Measurements from ENCODE around the gene CYB561A3. TPM values are rescaled to one million over a fixed set of nuclear protein-coding genes. Genes with fewer than 3 reads are reported as not detected.

CYB561A3 gene
- polyA plus RNA-seq, 2 of the 4 experiments (the other 2 are of a cell fraction), result 50.8 to 56.9 TPM

- DNase-seq (ENCODE audit: low read depth in 1 of 2, low spot score in 1 of 2) (no peak), ATAC-seq (no peak), FAIRE-seq (no peak)
- no peaks in the 10 kb centered on the region for H3K9me3 ChIP-seq
- POLR2A ChIA-PET, result interaction anchor here (7.9 kb wide), 1 partner anchor 22 kb away, joined by 67 read pairs; the partner anchor contains the start of genes CYB561A3 and TMEM138
- WGBS (ENCODE audit: missing lambda C conversion rate), result 81% methylated on average over 4 of the region's 4 CpGs
- H3K4me1 ChIP-seq, result peaks cover 13% of the 10 kb centered on the region
- TF ChIP-seq REST (IDR thresholded peaks at IDR 0.05) (no peak), CTCF (IDR thresholded peaks at IDR 0.05) (no peak), HOXB5 (CRISPR knock-in tag; IDR thresholded peaks at IDR 0.05) (no peak), BHLHE40 (IDR thresholded peaks at IDR 0.05; ENCODE audit: low read depth, low read length) (no peak), NR3C1 (IDR thresholded peaks at IDR 0.05) (no peak), CHD4 (IDR thresholded peaks at IDR 0.05; ENCODE audit: borderline replicate concordance) (no peak), HOXA7 (CRISPR knock-in tag; IDR thresholded peaks at IDR 0.05) (no peak), KDM5A (IDR thresholded peaks at IDR 0.05) (no peak), FOSB (CRISPR knock-in tag; IDR thresholded peaks at IDR 0.05) (no peak), ZNF302 (CRISPR knock-in tag; IDR thresholded peaks at IDR 0.05) (no peak), RNF2 (IDR thresholded peaks at IDR 0.05; ENCODE audit: borderline replicate concordance, low read depth) (no peak), NFE2L2 (conservative IDR thresholded peaks at IDR 0.05; ENCODE audit: low read length) (no peak), EP300 (IDR thresholded peaks at IDR 0.05) (no peak), EHMT2 (IDR thresholded peaks at IDR 0.05; ENCODE audit: low read depth) (no peak), SREBF2 (IDR thresholded peaks at IDR 0.05) (no peak)
- TF ChIP-seq, protein P1, sequence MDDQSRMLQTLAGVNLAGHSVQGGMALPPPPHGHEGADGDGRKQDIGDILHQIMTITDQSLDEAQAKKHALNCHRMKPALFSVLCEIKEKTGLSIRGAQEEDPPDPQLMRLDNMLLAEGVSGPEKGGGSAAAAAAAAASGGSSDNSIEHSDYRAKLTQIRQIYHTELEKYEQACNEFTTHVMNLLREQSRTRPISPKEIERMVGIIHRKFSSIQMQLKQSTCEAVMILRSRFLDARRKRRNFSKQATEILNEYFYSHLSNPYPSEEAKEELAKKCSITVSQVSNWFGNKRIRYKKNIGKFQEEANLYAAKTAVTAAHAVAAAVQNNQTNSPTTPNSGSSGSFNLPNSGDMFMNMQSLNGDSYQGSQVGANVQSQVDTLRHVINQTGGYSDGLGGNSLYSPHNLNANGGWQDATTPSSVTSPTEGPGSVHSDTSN (IDR thresholded peaks at IDR 0.05), result no peak
- TF ChIP-seq, protein P2, sequence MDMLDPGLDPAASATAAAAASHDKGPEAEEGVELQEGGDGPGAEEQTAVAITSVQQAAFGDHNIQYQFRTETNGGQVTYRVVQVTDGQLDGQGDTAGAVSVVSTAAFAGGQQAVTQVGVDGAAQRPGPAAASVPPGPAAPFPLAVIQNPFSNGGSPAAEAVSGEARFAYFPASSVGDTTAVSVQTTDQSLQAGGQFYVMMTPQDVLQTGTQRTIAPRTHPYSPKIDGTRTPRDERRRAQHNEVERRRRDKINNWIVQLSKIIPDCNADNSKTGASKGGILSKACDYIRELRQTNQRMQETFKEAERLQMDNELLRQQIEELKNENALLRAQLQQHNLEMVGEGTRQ (IDR thresholded peaks at IDR 0.05), result no peak
- no peak overlapping the region for H3K27ac ChIP-seq
- no peak overlapping the region for H3K4me3 ChIP-seq
- no peak overlapping the region for H3K4me2 ChIP-seq
- CTCF ChIA-PET, result interaction anchor here (1.0 to 10.9 kb wide), 4 partner anchors 20 to 51 kb away, joined by 3 to 552 read pairs (median 186); partner anchors contain the start of genes CYB561A3 and TMEM138
Measured at GRCh38 chr11:61339490-61339878, 22.2 kb downstream of the CYB561A3 start.

GRCh38 chr11:61338783-61339489, 22.7 kb downstream of the CYB561A3 start:
- WGBS (ENCODE audit: missing lambda C conversion rate), result 91% methylated on average over 26 of the region's 26 CpGs
- peaks cover 18% of the 10 kb centered on the region for H3K4me1 ChIP-seq
- POLR2A ChIA-PET, result interaction anchor here (0.5 to 7.9 kb wide), 2 partner anchors 22 to 42 kb away, joined by 3 to 67 read pairs; partner anchors contain the start of genes CYB561A3 and TMEM138

More at GRCh38 chr11:61338783-61339489, 22.7 kb downstream of the CYB561A3 start:
- DNase-seq (ENCODE audit: low read depth in 1 of 2, low spot score in 1 of 2) (no peak), ATAC-seq (no peak), FAIRE-seq (no peak)
- CTCF ChIA-PET, result interaction anchor here (1.0 to 10.9 kb wide), 5 partner anchors 20 to 107 kb away, joined by 3 to 552 read pairs (median 3); partner anchors contain the start of genes CYB561A3 and TMEM138
- no peak for TF ChIP-seq KDM1A (IDR thresholded peaks at IDR 0.05; ENCODE audit: low read depth)
- no peak for TF ChIP-seq ZSCAN20 (CRISPR knock-in tag; IDR thresholded peaks at IDR 0.05)
- Histone ChIP-seq H3K27ac (no peak overlapping the region), H3K9me3 (no peaks in the 10 kb centered on the region), H3K4me3 (no peak overlapping the region), H3K4me2 (no peak overlapping the region)

All from A549 (cell line).